ENCODE data around the gene ID1. TPM values are rescaled to one million over a fixed set of nuclear protein-coding genes. Genes with fewer than 3 reads are reported as not detected.
"Not testable (repeated sequence)": the region's sequence is repeated elsewhere in the genome, so short reads cannot be mapped to it uniquely, and the experiment has no call there.

ID1 gene
- total RNA-seq, 4 donors from 2014 or later: 1,083 to 1,350 (median 1,205) TPM

DNA sequence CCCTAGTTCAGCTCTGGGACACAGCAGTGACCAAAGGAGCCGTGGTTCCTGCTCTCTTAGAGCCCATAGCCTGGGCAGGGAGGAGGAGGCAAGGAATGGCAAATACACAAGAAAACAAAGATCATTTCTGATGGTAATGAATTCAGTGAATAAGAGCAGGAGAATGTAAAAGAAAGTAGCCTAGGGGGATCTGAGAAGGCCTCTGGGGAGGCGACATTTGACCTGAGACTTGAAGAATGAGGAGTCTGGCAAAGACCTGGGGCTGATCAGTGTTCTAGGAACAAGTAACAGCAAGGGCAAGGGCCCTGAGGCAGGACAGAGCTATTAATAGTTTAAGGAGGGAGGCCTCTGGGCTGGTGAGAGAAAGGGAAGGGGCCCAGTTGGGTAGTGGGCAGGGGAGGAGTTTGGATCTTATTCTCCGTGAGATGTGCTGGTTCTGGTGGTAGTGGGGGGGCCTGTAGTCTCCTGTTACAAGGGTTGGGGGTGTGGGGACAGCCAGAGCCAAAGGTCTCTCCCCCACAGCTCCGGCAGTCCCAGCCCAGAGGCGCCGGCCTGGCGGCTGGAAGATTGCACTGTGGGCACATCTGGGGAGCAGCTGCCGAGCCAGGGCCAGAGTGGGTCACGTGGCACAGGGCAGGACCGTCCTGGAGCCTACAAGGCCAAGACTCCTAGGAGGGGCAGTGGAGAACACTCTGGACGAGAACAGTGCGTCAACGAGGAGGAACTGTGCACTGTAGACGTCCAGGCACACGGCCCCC, 9.3 kb upstream of the ID1 start:
- TF ChIP-seq, protein P1, sequence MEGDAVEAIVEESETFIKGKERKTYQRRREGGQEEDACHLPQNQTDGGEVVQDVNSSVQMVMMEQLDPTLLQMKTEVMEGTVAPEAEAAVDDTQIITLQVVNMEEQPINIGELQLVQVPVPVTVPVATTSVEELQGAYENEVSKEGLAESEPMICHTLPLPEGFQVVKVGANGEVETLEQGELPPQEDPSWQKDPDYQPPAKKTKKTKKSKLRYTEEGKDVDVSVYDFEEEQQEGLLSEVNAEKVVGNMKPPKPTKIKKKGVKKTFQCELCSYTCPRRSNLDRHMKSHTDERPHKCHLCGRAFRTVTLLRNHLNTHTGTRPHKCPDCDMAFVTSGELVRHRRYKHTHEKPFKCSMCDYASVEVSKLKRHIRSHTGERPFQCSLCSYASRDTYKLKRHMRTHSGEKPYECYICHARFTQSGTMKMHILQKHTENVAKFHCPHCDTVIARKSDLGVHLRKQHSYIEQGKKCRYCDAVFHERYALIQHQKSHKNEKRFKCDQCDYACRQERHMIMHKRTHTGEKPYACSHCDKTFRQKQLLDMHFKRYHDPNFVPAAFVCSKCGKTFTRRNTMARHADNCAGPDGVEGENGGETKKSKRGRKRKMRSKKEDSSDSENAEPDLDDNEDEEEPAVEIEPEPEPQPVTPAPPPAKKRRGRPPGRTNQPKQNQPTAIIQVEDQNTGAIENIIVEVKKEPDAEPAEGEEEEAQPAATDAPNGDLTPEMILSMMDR (IDR thresholded peaks at IDR 0.05): no peak
- TF ChIP-seq POLR2A (IDR thresholded peaks at IDR 0.05): peak in 1 of 2 donors; percentile 82
- 19 to 24% methylated on average over 8 to 9 of the region's 15 CpGs for WGBS, 2 donors
- Histone ChIP-seq H3K4me1 (peaks cover 26 to 60% of the 10 kb centered on the region in 2 donors), H3K9me3 (no peaks in the 10 kb centered on the region), H3K27me3 (no peaks in the 10 kb centered on the region), H3K27ac (peak overlapping the region; percentile 82 to 95 (median 94)), H3K36me3 (no peaks in the 10 kb centered on the region), H3K4me3 (replicated peaks in 1 of 3) (no peak overlapping the region)
- intact Hi-C loops (cut with DNase I): no loop called here
- peak; percentile 96 to 97 for DNase-seq

DNA sequence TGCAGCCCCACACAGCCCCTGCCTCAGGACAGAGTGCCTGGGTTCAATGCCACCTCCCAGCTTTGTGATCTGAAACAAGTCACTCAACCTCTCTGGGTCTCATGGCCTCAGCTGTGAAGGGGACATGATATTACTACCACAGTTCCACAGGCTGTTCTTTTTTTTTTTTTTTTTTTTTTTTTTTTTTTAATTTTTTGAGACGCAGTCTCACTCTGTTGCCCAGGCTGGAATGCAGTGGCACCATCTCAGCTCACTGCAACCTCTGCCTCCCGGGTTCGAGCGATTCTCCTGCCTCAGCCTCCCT, 8.7 kb upstream of the ID1 start:
- WGBS, 2 donors: 43 to 55% methylated on average over 4 of the region's 4 CpGs

DNA sequence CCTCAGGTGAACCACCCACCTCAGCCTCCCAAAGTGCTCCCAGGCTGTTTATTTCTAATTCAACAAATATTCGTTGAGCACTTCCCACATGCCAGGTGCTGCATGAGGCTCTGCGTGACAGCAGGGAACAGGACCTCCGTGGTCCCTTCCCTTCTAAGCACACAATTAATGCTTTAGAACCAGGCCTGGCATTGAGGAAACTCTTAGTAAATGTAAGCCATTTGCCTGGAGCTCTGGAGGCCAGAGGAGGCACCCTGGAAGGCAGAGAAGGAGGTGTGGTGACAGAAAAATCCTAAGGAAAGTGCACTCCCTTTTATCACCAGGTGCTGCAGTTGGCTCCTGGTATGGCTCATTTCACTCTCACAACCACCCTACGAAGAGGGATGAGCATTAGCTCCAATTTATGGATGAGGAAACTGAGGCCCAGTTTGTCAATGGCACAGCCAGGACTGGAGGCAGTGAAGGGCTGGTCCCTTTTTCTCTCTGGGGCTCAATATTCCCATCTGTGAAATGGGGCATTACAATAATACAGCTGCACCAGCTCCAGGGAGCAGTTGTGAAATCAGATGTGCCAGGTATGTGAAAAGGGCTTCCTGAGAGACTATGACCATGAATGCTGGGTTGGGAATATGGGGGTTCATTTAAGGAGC, 8.1 kb upstream of the ID1 start:
- intact Hi-C loops (cut with DNase I): no loop called here
- DNase-seq: peak in 1 of 2 donors; percentile 31

More for the DNA sequence above, 8.7 kb upstream of the ID1 start:
- H3K27me3 ChIP-seq; DNase-seq; H3K36me3 ChIP-seq; H3K9me3 ChIP-seq; intact Hi-C loops (cut with DNase I); H3K4me3 ChIP-seq (replicated peaks in 1 of 3): not testable (repeated sequence)
- Histone ChIP-seq H3K4me1 (peaks cover 20 to 55% of the 10 kb centered on the region in 2 donors), H3K27ac (peak overlapping the region; percentile 82 to 95 (median 94))
- peak in 1 of 2 donors; percentile 5 for TF ChIP-seq POLR2A (IDR thresholded peaks at IDR 0.05)

DNA sequence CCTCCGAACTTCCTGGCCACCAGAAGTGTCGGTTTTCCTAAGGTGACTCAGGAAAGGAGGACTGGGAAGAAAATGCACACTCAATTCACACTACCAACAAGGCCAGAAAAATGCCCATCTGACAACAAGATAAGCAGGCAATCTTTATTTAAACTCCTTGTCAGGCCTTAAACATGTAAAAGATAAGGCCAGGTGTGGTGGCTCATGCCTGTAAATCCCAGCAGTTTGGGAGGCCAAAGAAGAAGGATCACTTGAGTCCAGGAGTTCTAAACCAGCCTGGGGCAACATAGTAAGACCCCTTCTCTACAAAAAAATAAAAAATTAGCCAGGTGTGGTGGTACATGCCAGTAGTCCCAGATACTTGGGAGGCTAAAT, 7.6 kb upstream of the ID1 start:
- no peak for TF ChIP-seq POLR2A (IDR thresholded peaks at IDR 0.05)
- TF ChIP-seq, protein P1 (IDR thresholded peaks at IDR 0.05): no peak
- Histone ChIP-seq H3K27me3 (no peaks in the 10 kb centered on the region), H3K27ac (peak overlapping the region; percentile 82 to 95 (median 94)), H3K36me3 (no peaks in the 10 kb centered on the region), H3K4me3 (replicated peaks in 1 of 3) (no peak overlapping the region), H3K4me1 (peaks cover 19 to 55% of the 10 kb centered on the region in 2 donors), H3K9me3 (no peaks in the 10 kb centered on the region)
- 93 to 95% methylated on average over 2 of the region's 2 CpGs for WGBS, 2 donors
- intact Hi-C loops (cut with DNase I): no loop called here
- DNase-seq: no peak

More for the DNA sequence above, 8.1 kb upstream of the ID1 start:
- Histone ChIP-seq H3K36me3 (no peaks in the 10 kb centered on the region), H3K4me1 (peaks cover 19 to 51% of the 10 kb centered on the region in 2 donors), H3K4me3 (replicated peaks in 1 of 3) (no peak overlapping the region), H3K27ac (peak overlapping the region; percentile 82 to 95 (median 94)), H3K27me3 (no peaks in the 10 kb centered on the region), H3K9me3 (no peaks in the 10 kb centered on the region)
- 66 to 70% methylated on average over 4 of the region's 4 CpGs for WGBS, 2 donors
- TF ChIP-seq, protein P1 (IDR thresholded peaks at IDR 0.05): no peak
- no peak for TF ChIP-seq POLR2A (IDR thresholded peaks at IDR 0.05)

DNA sequence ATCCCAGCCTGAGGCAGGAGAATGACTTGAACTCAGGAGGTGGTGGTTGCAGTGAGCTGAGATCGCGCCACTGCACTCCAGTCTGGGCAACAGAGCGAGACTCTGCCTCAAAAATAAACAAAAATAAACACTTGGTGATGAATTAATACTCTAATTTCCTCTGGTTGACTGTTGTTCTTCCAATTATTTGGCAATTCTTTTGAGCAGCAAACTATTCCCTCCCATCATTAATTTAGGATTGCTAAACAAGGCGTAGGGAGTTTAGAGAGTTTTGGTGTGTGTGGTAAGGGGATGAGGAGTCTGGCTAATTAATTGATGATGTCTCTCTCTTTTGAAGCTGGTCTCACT, 2.7 kb upstream of the ID1 start:
- TF ChIP-seq, protein P1 (IDR thresholded peaks at IDR 0.05): no peak
- no peak for TF ChIP-seq POLR2A (IDR thresholded peaks at IDR 0.05)
- H3K4me1 ChIP-seq: peaks cover 15 to 26% of the 10 kb centered on the region in 2 donors
- peak overlapping the region; percentile 97 to 99 (median 98) for H3K27ac ChIP-seq
- no peak for DNase-seq
- no peaks in the 10 kb centered on the region for H3K9me3 ChIP-seq
- H3K27me3 ChIP-seq: no peaks in the 10 kb centered on the region
- intact Hi-C loops (cut with DNase I): no loop called here
- H3K36me3 ChIP-seq: peaks cover 12 to 17% of the 10 kb centered on the region in 2 donors
- 80 to 84% methylated on average over 4 of the region's 4 CpGs for WGBS, 2 donors
- no peak overlapping the region for H3K4me3 ChIP-seq (replicated peaks in 1 of 3)

All from thyroid gland (tissue), 4 donors.